Measurements from ENCODE around the gene TXNL4B. TPM values are rescaled to one million over a fixed set of nuclear protein-coding genes. Genes with fewer than 3 reads are reported as not detected.

The TXNL4B gene
- total RNA-seq, result 7.1 and 13.0 TPM in 2 replicates

GRCh38 chr16:72093448-72094265, at the start of gene TXNL4B, which contains the start of gene DHX38:
Gene TXNL4B (minus strand): TSS chr16:72093620. CDS start chr16:72090749, 2,871 bp downstream.
Gene DHX38 (plus strand): TSS chr16:72093847. CDS start chr16:72096158, 2,311 bp downstream.

GRCh38 chr16:72054254-72054847, 39.1 kb downstream of the TXNL4B start, which contains the start of gene HP:
Gene HP (plus strand): TSS chr16:72054505. CDS start chr16:72054653, 148 bp downstream.

Other genes with a start within 250 kb of the TXNL4B start
- gene ATXN1L, start 247.6 kb downstream of the TXNL4B start, total RNA-seq, result 13.5 and 14.4 TPM in 2 replicates
- gene ZNF821, start 209.4 kb downstream of the TXNL4B start, total RNA-seq, result 2.2 and 4.4 TPM in 2 replicates
- gene IST1, start 198.1 kb downstream of the TXNL4B start, total RNA-seq, result 141 and 152 TPM in 2 replicates
- not detected in 2 replicates for gene PKD1L3, start 93.2 kb downstream of the TXNL4B start, total RNA-seq
- gene DHODH, start 84.9 kb downstream of the TXNL4B start, total RNA-seq, result 7.4 and 8.2 TPM in 2 replicates
- gene HP, start 39.1 kb downstream of the TXNL4B start, total RNA-seq, result not detected in 2 replicates
- gene HPR, start 30.4 kb downstream of the TXNL4B start, total RNA-seq, result not detected in 2 replicates
- 34.8 and 46.0 TPM in 2 replicates for gene DHX38, start 227 bp upstream of the TXNL4B start, total RNA-seq
- 0.93 TPM in 1 of 2 replicates, not detected in the other for gene PMFBP1, start 78.5 kb upstream of the TXNL4B start, total RNA-seq

Data from mammary microvascular endothelial cell (primary cell).